Pancreas (tissue), 10 donors: ENCODE data around the gene FAM98C. TPM values are rescaled to one million over a fixed set of nuclear protein-coding genes. Genes with fewer than 3 reads are reported as not detected.

Experiments used
- ATAC-seq, 4 donors: fragments of 200-7000 bp; cut with Tn5 transposase; one replicate each; pipeline versions ENCODE4 v1.8.0 to v1.9.1; 2020; ENCODE audit warnings: mild to moderate bottlenecking in 4 of 4, moderate library complexity in 4 of 4
- DNase-seq, 6 donors: peaks; one replicate each; pipeline ENCODE4 v3.0.0-alpha.2; 2020
- FAIRE-seq: peaks from 2 replicates; lab custom pipeline; 2012; peaks lifted over from hg19 to GRCh38; lab: Jason Lieb, UNC
- H3K27ac ChIP-seq, 4 donors: fragments of 200-600 bp; sonication (generic); 1 replicate in 3 of 4; 2 replicates in 1 of 4; pipeline versions ENCODE4 v1.5.0 to v1.8.0; 2020
- H3K27me3 ChIP-seq, 4 donors: fragments of 200-600 bp; one replicate each; pipeline ENCODE4 v1.8.0; 2021
- H3K36me3 ChIP-seq, 3 donors: fragments of 200-600 bp; sonication (generic) in 1 of 3; one replicate each; pipeline versions ENCODE4 v1.5.0 to v1.8.0; 2020 to 2021
- H3K4me1 ChIP-seq, 3 donors: fragments of 200-600 bp; one replicate each; pipeline ENCODE4 v1.8.0; 2021
- H3K4me3 ChIP-seq, 4 donors: fragments of 200-600 bp; sonication (generic) in 2 of 4; one replicate each; pipeline versions ENCODE4 v1.5.0 to v1.8.0; 2020 to 2021
- H3K9me3 ChIP-seq, 4 donors: fragments of 200-600 bp; one replicate each; pipeline ENCODE4 v1.8.0; 2021
- CTCF ChIP-seq, 4 donors: fragments of 200-600 bp; sonication (generic) in 3 of 4; IDR thresholded peaks; one replicate each; pipeline versions ENCODE4 v1.5.0 to v1.8.0; 2021; ENCODE audit warnings: antibody characterized with exemption in 4 of 4
- WGBS, 2 donors: extraction: QIAGEN DNeasy Blood & Tissue Kit; methylation state at CpG; one replicate each; pipeline ENCODE4 v1.1.7; 2013; 5-methylcytosine and 5-hydroxymethylcytosine counted together
- intact Hi-C, 3 donors: fragments of 100-400 bp; cut with DNase I; formaldehyde crosslinking; loops; one replicate each; pipeline versions ENCODE4 v1.11.1 to v1.14.2; 2022
- polyA plus RNA-seq, 2 donors: library from polyadenylated mRNA; stranded (reverse); fragments of 200-250 nt; gene quantifications; one replicate each; pipeline ENCODE4 v1.2.3, GENCODE V29; 2013
- total RNA-seq, 6 donors: library from RNA; stranded (reverse); fragmentation: NEBNext Ultra II Directional in 4 of 6; extraction: Animal tissue kit (Norgen Biotek cat#: 25700) in 4 of 6; gene quantifications; one replicate each; pipeline versions ENCODE4 v1.2.1 to v1.2.4, GENCODE V29; 2021 to 2023
- donor health status: healthy with polysubstance abuse.
- donor health status: DM: no; HTN: no; CAD: no; lungs with moderate emphysema.
- donor health status: DM: no; HTN: no; CAD: no.
- donor health status: control.
- donor health status: control.
- donor health status: Bipolar disorder and iron deficiency.
- donor health status: DM: yes; HTN: yes; CAD: no.
- donor health status: DM: no; HTN: no; CAD: no.
- donor health status: DM: no; HTN: no; CAD: no.
- donor health status: DM: yes; HTN: yes; CAD: no.

Gene FAM98C
- total and polyA plus RNA-seq, 8 donors: 11.3 to 26.7 (median 16.1) TPM

- ATAC-seq: no peak
- Histone ChIP-seq H3K4me1 (peaks cover 0 to 11% (median 0%) of the 10 kb centered on the region in 3 donors), H3K27me3 (peaks cover 0 to 7% (median 0%) of the 10 kb centered on the region in 4 donors), H3K36me3 (no peaks in the 10 kb centered on the region), H3K4me3 (no peak overlapping the region), H3K9me3 (no peaks in the 10 kb centered on the region), H3K27ac (no peak overlapping the region)
- no peak for DNase-seq
- WGBS, 2 donors: 47 to 52% methylated on average over 18 to 22 of the region's 22 CpGs
- TF ChIP-seq CTCF (IDR thresholded peaks at IDR 0.05): no peak
- intact Hi-C loops: no loop called here
- no peak for FAIRE-seq
Observed at GRCh38 chr19:38389957-38390924, 12.7 kb upstream of the FAM98C start.

- Histone ChIP-seq H3K27ac (no peak overlapping the region), H3K27me3 (peaks cover 0 to 8% (median 0%) of the 10 kb centered on the region in 4 donors), H3K4me1 (peaks cover 0 to 8% (median 0%) of the 10 kb centered on the region in 3 donors), H3K36me3 (no peaks in the 10 kb centered on the region), H3K4me3 (no peak overlapping the region), H3K9me3 (no peaks in the 10 kb centered on the region)
- intact Hi-C loops: no loop called here
- ATAC-seq: no peak
- 56 to 57% methylated on average over 8 of the region's 8 CpGs for WGBS, 2 donors
- DNase-seq: no peak
- FAIRE-seq: no peak
- no peak for TF ChIP-seq CTCF (IDR thresholded peaks at IDR 0.05)
Observed at GRCh38 chr19:38391911-38392464, 10.9 kb upstream of the FAM98C start.

GRCh38 chr19:38392707-38393308 lies 10.1 kb upstream of the FAM98C start:
- H3K9me3 ChIP-seq: no peaks in the 10 kb centered on the region
- intact Hi-C loops: no loop called here
- H3K27ac ChIP-seq: no peak overlapping the region
- H3K36me3 ChIP-seq: no peaks in the 10 kb centered on the region
- H3K4me3 ChIP-seq: no peak overlapping the region
- no peak for FAIRE-seq
- H3K4me1 ChIP-seq: peaks cover 0 to 1% (median 0%) of the 10 kb centered on the region in 3 donors
- ATAC-seq: no peak
- peaks cover 0 to 8% (median 0%) of the 10 kb centered on the region in 4 donors for H3K27me3 ChIP-seq
- no peak for TF ChIP-seq CTCF (IDR thresholded peaks at IDR 0.05)
- WGBS, 2 donors: 60 to 65% methylated on average over 6 of the region's 6 CpGs
- no peak for DNase-seq

- H3K9me3 ChIP-seq: no peaks in the 10 kb centered on the region
- no peak for TF ChIP-seq CTCF (IDR thresholded peaks at IDR 0.05)
- 5 to 8% methylated on average over 30 of the region's 30 CpGs for whole genome bisulfite sequencing, 2 donors
- ATAC-seq: peak in 3 of 4 donors; percentile 5 to 46 (median 8)
- no peaks in the 10 kb centered on the region for H3K36me3 ChIP-seq
- intact Hi-C loops: no loop called here
- no peak for FAIRE-seq
- no peak overlapping the region for H3K27ac ChIP-seq
- H3K4me3 ChIP-seq: no peak overlapping the region
- peaks cover 0 to 8% (median 0%) of the 10 kb centered on the region in 4 donors for H3K27me3 ChIP-seq
- no peaks in the 10 kb centered on the region for H3K4me1 ChIP-seq
- peak in 1 of 6 donors; percentile 55 for DNase-seq
Observed at GRCh38 chr19:38394488-38394887, 8.4 kb upstream of the FAM98C start.
